Measurements from ENCODE around the gene TBC1D14.
"Not testable (repeated sequence)": the region's sequence is repeated elsewhere in the genome, so short reads cannot be mapped to it uniquely, and the experiment has no call there.

TBC1D14 gene

DNA sequence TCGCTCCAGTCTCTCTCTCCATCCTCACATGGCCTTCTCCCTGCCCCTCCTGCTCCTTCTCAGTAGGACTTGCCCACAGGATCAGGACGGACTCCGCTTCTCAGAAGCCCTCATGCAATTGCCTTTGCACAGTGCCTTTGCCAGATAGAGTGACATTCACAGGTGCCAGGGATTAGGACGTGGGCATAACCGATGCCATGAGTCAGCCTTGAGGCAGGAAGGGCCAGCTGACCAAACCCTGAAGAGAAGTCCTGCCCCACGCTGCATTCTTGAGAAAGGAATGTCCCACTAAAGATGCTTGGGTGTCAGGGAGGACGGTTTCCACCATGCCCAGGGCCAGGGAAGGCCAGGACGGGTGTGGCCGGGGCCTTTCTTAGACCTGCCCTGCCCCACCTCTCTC, 164.8 kb downstream of the TBC1D14 start:
- no peak for DNase-seq (ENCODE audit: low read depth, low spot score)
- H3K9me3 ChIP-seq (ENCODE audit: insufficient read depth, low read length) = no peaks in the 10 kb centered on the region
- no peak overlapping the region for H3K4me3 ChIP-seq (ENCODE audit: insufficient read length, low read depth)
- H3K27me3 ChIP-seq (ENCODE audit: insufficient read depth, insufficient read length) = peaks cover 3% of the 10 kb centered on the region
- H3K36me3 ChIP-seq (ENCODE audit: insufficient read depth, insufficient read length, low read length) = no peaks in the 10 kb centered on the region
- no peak for TF ChIP-seq ZNF274 (IDR thresholded peaks at IDR 0.05; ENCODE audit: low read depth, low read length)
- TF ChIP-seq YY1 (IDR thresholded peaks at IDR 0.05; ENCODE audit: insufficient read depth, insufficient read length) = no peak
- no peak for TF ChIP-seq SUZ12 (IDR thresholded peaks at IDR 0.05; ENCODE audit: extremely low read depth, insufficient read depth, insufficient read length)
- H3K4me1 ChIP-seq (ENCODE audit: insufficient read depth, insufficient read length) = no peaks in the 10 kb centered on the region
- no peak overlapping the region for H3K9ac ChIP-seq (ENCODE audit: insufficient read length, low read depth)

- no peak for DNase-seq (ENCODE audit: low read depth, low spot score)
- no peak overlapping the region for H3K4me3 ChIP-seq (ENCODE audit: insufficient read length, low read depth)
- no peak for TF ChIP-seq YY1 (IDR thresholded peaks at IDR 0.05; ENCODE audit: insufficient read depth, insufficient read length)
These were observed 166.5 kb downstream of the TBC1D14 start for GRCh38 chr4:7075962-7076695.

DNA sequence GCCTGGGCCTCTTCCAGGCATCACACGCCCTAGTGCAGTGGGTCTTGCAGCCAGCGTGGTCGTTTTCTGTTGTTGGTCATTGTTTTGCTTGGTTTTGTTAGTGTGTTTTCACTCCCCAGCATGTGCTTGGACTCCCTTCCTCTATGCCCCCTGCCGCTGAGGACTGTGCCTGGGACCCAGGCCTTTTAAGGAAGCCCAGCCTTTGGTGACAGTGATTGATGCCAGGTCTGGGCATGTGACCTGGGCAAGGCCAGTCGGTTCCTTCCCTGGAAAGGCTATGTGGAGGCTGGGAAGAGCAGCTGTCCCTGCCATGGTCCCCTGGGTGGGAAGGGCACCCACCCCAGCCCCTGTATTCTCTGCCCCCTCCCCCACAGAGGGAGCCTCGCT, 167.1 kb downstream of the TBC1D14 start:
- no peak for DNase-seq (ENCODE audit: low read depth, low spot score)
- Histone ChIP-seq H3K27me3 (ENCODE audit: insufficient read depth, insufficient read length) (no peaks in the 10 kb centered on the region), H3K9ac (ENCODE audit: insufficient read length, low read depth) (no peak overlapping the region), H3K9me3 (ENCODE audit: insufficient read depth, low read length) (no peaks in the 10 kb centered on the region), H3K4me1 (ENCODE audit: insufficient read depth, insufficient read length) (no peaks in the 10 kb centered on the region), H3K4me3 (ENCODE audit: insufficient read length, low read depth) (no peak overlapping the region), H3K36me3 (ENCODE audit: insufficient read depth, insufficient read length, low read length) (no peaks in the 10 kb centered on the region)
- TF ChIP-seq ZNF274 (IDR thresholded peaks at IDR 0.05; ENCODE audit: low read depth, low read length) (no peak), SUZ12 (IDR thresholded peaks at IDR 0.05; ENCODE audit: extremely low read depth, insufficient read depth, insufficient read length) (no peak), YY1 (IDR thresholded peaks at IDR 0.05; ENCODE audit: insufficient read depth, insufficient read length) (no peak)

More at GRCh38 chr4:7075962-7076695, 166.5 kb downstream of the TBC1D14 start:
- no peaks in the 10 kb centered on the region for H3K9me3 ChIP-seq (ENCODE audit: insufficient read depth, low read length)
- H3K9ac ChIP-seq (ENCODE audit: insufficient read length, low read depth) = no peak overlapping the region
- H3K4me1 ChIP-seq (ENCODE audit: insufficient read depth, insufficient read length) = no peaks in the 10 kb centered on the region
- no peaks in the 10 kb centered on the region for H3K36me3 ChIP-seq (ENCODE audit: insufficient read depth, insufficient read length, low read length)
- H3K27me3 ChIP-seq (ENCODE audit: insufficient read depth, insufficient read length) = no peaks in the 10 kb centered on the region

- no peak for TF ChIP-seq SUZ12 (IDR thresholded peaks at IDR 0.05; ENCODE audit: extremely low read depth, insufficient read depth, insufficient read length)
- TF ChIP-seq YY1 (IDR thresholded peaks at IDR 0.05; ENCODE audit: insufficient read depth, insufficient read length) = no peak
- TF ChIP-seq ZNF274 (IDR thresholded peaks at IDR 0.05; ENCODE audit: low read depth, low read length) = no peak
- no peak overlapping the region for H3K9ac ChIP-seq (ENCODE audit: insufficient read length, low read depth)
- DNase-seq (ENCODE audit: low read depth, low spot score) = no peak
These were observed 167.7 kb downstream of the TBC1D14 start for GRCh38 chr4:7077371-7077770.

GRCh38 chr4:7078025-7078424, 168.4 kb downstream of the TBC1D14 start:
- no peak for TF ChIP-seq SUZ12 (IDR thresholded peaks at IDR 0.05; ENCODE audit: extremely low read depth, insufficient read depth, insufficient read length)
- DNase-seq (ENCODE audit: low read depth, low spot score) = no peak
- H3K27me3 ChIP-seq (ENCODE audit: insufficient read depth, insufficient read length) = no peaks in the 10 kb centered on the region
- no peaks in the 10 kb centered on the region for H3K36me3 ChIP-seq (ENCODE audit: insufficient read depth, insufficient read length, low read length)
- H3K4me1 ChIP-seq (ENCODE audit: insufficient read depth, insufficient read length) = no peaks in the 10 kb centered on the region
- no peak overlapping the region for H3K9ac ChIP-seq (ENCODE audit: insufficient read length, low read depth)
- H3K4me3 ChIP-seq (ENCODE audit: insufficient read length, low read depth) = no peak overlapping the region
- H3K9me3 ChIP-seq (ENCODE audit: insufficient read depth, low read length) = no peaks in the 10 kb centered on the region

More at GRCh38 chr4:7077371-7077770, 167.7 kb downstream of the TBC1D14 start:
- no peaks in the 10 kb centered on the region for H3K4me1 ChIP-seq (ENCODE audit: insufficient read depth, insufficient read length)
- no peaks in the 10 kb centered on the region for H3K9me3 ChIP-seq (ENCODE audit: insufficient read depth, low read length)
- H3K4me3 ChIP-seq (ENCODE audit: insufficient read length, low read depth) = no peak overlapping the region
- H3K27me3 ChIP-seq (ENCODE audit: insufficient read depth, insufficient read length) = no peaks in the 10 kb centered on the region
- no peaks in the 10 kb centered on the region for H3K36me3 ChIP-seq (ENCODE audit: insufficient read depth, insufficient read length, low read length)

- H3K4me3 ChIP-seq (ENCODE audit: insufficient read length, low read depth); H3K9ac ChIP-seq (ENCODE audit: insufficient read length, low read depth); H3K27me3 ChIP-seq (ENCODE audit: insufficient read depth, insufficient read length); DNase-seq (ENCODE audit: low read depth, low spot score); H3K9me3 ChIP-seq (ENCODE audit: insufficient read depth, low read length); H3K4me1 ChIP-seq (ENCODE audit: insufficient read depth, insufficient read length); H3K36me3 ChIP-seq (ENCODE audit: insufficient read depth, insufficient read length, low read length): not testable (repeated sequence)
These were observed 169.9 kb downstream of the TBC1D14 start for GRCh38 chr4:7079483-7079882.

- H3K4me1 ChIP-seq (ENCODE audit: insufficient read depth, insufficient read length); H3K9me3 ChIP-seq (ENCODE audit: insufficient read depth, low read length); H3K9ac ChIP-seq (ENCODE audit: insufficient read length, low read depth); H3K27me3 ChIP-seq (ENCODE audit: insufficient read depth, insufficient read length); H3K4me3 ChIP-seq (ENCODE audit: insufficient read length, low read depth); DNase-seq (ENCODE audit: low read depth, low spot score); H3K36me3 ChIP-seq (ENCODE audit: insufficient read depth, insufficient read length, low read length): not testable (repeated sequence)
These were observed 170.3 kb downstream of the TBC1D14 start for GRCh38 chr4:7079909-7080308.
